Glutamatergic neuron (in vitro differentiated cells): ENCODE data around the gene TMEM236. TPM values are rescaled to one million over a fixed set of nuclear protein-coding genes. Genes with fewer than 3 reads are reported as not detected.
"Not testable (repeated sequence)": the region's sequence is repeated elsewhere in the genome, so short reads cannot be mapped to it uniquely, and the experiment has no call there.

ENCODE experiments used
- DNase-seq: peaks from one replicate; pipeline ENCODE4 v3.0.0; 2022
- H3K27ac Mint-ChIP-seq: one replicate; pipeline ENCODE4 v1.8.0; 2020; ENCODE audit warnings: mild to moderate bottlenecking, mixed read lengths, inconsistent platforms; ENCODE audit not compliant: unreplicated experiment
- H3K27me3 Mint-ChIP-seq: one replicate; pipeline ENCODE4 v1.8.0; 2020; ENCODE audit warnings: mild to moderate bottlenecking, moderate library complexity, mixed read lengths, inconsistent platforms; ENCODE audit not compliant: unreplicated experiment
- H3K36me3 Mint-ChIP-seq: one replicate; pipeline ENCODE4 v1.8.0; 2020; ENCODE audit warnings: mild to moderate bottlenecking, mixed read lengths, inconsistent platforms; ENCODE audit not compliant: unreplicated experiment
- H3K4me1 Mint-ChIP-seq: one replicate; pipeline ENCODE4 v1.8.0; 2020; ENCODE audit warnings: mild to moderate bottlenecking, low read depth, mixed read lengths, inconsistent platforms; ENCODE audit not compliant: unreplicated experiment
- H3K4me3 Mint-ChIP-seq: one replicate; pipeline ENCODE4 v1.8.0; 2020; ENCODE audit warnings: mild to moderate bottlenecking, mixed read lengths, inconsistent platforms; ENCODE audit not compliant: unreplicated experiment
- H3K9me3 Mint-ChIP-seq: one replicate; pipeline ENCODE4 v1.8.0; 2020; ENCODE audit warnings: mild to moderate bottlenecking, moderate library complexity, mixed read lengths, inconsistent platforms; ENCODE audit not compliant: unreplicated experiment
- CTCF ChIP-seq: fragments of 200-600 bp; sonication (generic); IDR thresholded peaks from one replicate; pipeline ENCODE4 v1.5.0; 2021; ENCODE audit not compliant: partially characterized antibody, unreplicated experiment
- total RNA-seq: library from RNA; stranded (reverse); fragmentation: NEBNext Ultra II Directional; extraction: Animal tissue kit (Norgen Biotek cat#: 25700); gene quantifications from one replicate; pipeline ENCODE4 v1.2.1, GENCODE V29; 2021; ENCODE audit not compliant: unreplicated experiment

Gene TMEM236
- total RNA-seq, 1 donor from 2014 or later: 0.07 TPM

- no peak overlapping the region for H3K27ac Mint-ChIP-seq
- H3K4me1 Mint-ChIP-seq: peaks cover 15% of the 10 kb centered on the region
- no peak overlapping the region for H3K4me3 Mint-ChIP-seq
- peaks cover 2% of the 10 kb centered on the region for H3K27me3 Mint-ChIP-seq
- no peak for DNase-seq
- TF ChIP-seq CTCF: no peak
- no peaks in the 10 kb centered on the region for H3K36me3 Mint-ChIP-seq
- H3K9me3 Mint-ChIP-seq: peaks cover 2% of the 10 kb centered on the region
Measured at GRCh38 chr10:17712053-17712452, 39.9 kb upstream of the TMEM236 start.

GRCh38 chr10:17712717-17713471, 39.1 kb upstream of the TMEM236 start:
- TF ChIP-seq CTCF: no peak
- H3K4me3 Mint-ChIP-seq: peak overlapping the region; percentile 93
- peaks cover 15% of the 10 kb centered on the region for H3K4me1 Mint-ChIP-seq
- H3K36me3 Mint-ChIP-seq: peaks cover 5% of the 10 kb centered on the region
- H3K27ac Mint-ChIP-seq: peak overlapping the region; percentile 94
- H3K27me3 Mint-ChIP-seq: peaks cover 2% of the 10 kb centered on the region
- peak; percentile 57 for DNase-seq
- peaks cover 2% of the 10 kb centered on the region for H3K9me3 Mint-ChIP-seq

GRCh38 chr10:17713758-17714157, 38.2 kb upstream of the TMEM236 start:
- DNase-seq: no peak
- Mint-ChIP-seq H3K27me3 (peaks cover 2% of the 10 kb centered on the region), H3K9me3 (peaks cover 2% of the 10 kb centered on the region), H3K4me3 (peak overlapping the region; percentile 93), H3K36me3 (peaks cover 5% of the 10 kb centered on the region), H3K27ac (peak overlapping the region; percentile 59), H3K4me1 (peaks cover 15% of the 10 kb centered on the region)
- TF ChIP-seq CTCF: no peak

GRCh38 chr10:17716161-17716560, 35.8 kb upstream of the TMEM236 start:
- H3K27me3 Mint-ChIP-seq: peaks cover 4% of the 10 kb centered on the region
- no peak overlapping the region for H3K27ac Mint-ChIP-seq

GRCh38 chr10:17722317-17723014, 29.5 kb upstream of the TMEM236 start:
- H3K9me3 Mint-ChIP-seq, H3K27ac Mint-ChIP-seq, H3K4me3 Mint-ChIP-seq, H3K27me3 Mint-ChIP-seq, H3K4me1 Mint-ChIP-seq, DNase-seq: not testable (repeated sequence)
- H3K36me3 Mint-ChIP-seq: peaks cover 14% of the 10 kb centered on the region

More at GRCh38 chr10:17716161-17716560, 35.8 kb upstream of the TMEM236 start:
- Mint-ChIP-seq H3K4me3 (no peak overlapping the region), H3K9me3 (peaks cover 2% of the 10 kb centered on the region), H3K4me1 (peaks cover 15% of the 10 kb centered on the region), H3K36me3 (peaks cover 11% of the 10 kb centered on the region)
- TF ChIP-seq CTCF: no peak
- no peak for DNase-seq
